GM19240 (cell line): ENCODE data around the gene NUDT14.

Source experiments
- DNase-seq: peaks from one replicate; pipeline ENCODE4 v3.0.0; 2011; ENCODE audit warnings: low spot score; ENCODE audit not compliant: insufficient read length

Gene NUDT14

DNA sequence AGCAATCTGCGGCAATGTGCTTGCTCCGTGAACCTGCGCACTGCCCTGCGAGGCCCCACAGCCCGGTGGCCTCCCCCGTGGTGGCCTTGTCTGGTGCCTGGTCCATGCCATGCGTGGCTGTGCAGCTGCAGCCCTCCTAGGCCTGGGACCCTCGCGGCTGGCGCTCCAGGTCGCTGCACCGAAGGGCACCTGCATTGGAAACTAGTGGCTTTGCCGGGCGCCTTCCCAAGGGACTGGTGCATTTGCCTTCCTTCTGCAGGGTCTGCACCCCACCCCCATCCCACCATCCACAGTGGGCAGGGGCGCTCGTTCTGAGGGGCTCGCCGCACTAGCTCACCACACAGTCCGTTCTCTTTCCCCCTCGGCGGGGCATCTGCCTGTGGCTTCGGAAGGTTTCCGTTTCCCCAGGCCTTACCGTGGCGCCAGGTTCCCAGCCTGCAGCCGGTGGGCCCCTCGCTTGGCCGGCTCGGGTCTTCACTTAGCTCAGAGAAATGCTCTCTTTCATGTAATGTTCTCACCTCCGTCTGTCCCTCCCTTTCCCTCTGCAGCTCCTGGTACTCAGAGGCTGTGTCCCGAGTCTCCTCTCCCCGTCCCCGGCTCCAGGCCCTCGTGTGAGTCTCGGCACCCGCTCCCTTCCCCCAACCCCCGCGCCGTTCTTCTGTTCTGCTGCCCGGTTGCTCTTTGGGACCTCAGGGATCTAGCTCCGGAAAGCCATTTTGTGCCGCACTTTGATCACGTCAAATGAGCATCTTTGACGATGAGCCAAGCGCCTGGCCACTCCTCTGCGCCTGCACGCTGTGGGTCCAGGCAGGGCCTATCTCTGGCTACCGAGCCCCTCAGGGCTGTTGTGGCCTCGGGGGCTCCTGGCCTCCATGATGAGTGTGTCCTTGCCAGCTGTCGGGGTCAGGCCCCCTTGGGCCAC, 44.5 kb downstream of the NUDT14 start:
- no peak for DNase-seq

DNA sequence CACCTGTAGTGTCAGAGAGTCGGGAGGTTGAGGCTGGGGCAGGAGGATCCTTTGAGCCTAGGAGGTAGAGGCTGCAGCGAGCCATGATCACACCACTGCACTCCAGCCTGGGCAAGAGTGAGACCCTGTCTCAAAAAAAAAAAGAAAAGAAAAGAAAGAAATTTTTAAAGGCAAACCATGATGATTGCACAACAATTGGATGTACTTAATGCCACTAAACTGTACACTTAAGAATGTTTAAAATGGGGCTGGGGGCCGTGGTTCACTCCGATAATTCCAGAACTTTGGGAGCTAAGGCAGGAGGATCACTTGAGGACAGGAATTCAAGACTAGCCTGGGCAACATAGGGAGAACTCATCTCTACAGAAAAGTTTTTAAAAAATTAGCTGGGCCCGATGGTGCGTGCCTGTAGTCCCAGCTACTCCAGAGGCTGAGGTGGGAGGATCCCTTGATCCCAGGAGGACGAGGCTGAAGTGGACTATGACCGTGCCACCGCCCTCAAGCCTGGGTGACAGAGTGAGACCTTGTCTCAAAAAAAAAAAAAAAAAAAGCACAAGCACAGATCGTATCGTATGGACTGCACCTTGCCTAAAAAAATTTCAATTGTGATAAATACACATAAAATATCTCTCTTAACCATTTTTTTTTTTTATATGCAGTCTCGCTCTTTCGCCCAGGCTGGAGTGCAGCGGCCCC, 45.3 kb downstream of the NUDT14 start:
- DNase-seq: no peak

DNA sequence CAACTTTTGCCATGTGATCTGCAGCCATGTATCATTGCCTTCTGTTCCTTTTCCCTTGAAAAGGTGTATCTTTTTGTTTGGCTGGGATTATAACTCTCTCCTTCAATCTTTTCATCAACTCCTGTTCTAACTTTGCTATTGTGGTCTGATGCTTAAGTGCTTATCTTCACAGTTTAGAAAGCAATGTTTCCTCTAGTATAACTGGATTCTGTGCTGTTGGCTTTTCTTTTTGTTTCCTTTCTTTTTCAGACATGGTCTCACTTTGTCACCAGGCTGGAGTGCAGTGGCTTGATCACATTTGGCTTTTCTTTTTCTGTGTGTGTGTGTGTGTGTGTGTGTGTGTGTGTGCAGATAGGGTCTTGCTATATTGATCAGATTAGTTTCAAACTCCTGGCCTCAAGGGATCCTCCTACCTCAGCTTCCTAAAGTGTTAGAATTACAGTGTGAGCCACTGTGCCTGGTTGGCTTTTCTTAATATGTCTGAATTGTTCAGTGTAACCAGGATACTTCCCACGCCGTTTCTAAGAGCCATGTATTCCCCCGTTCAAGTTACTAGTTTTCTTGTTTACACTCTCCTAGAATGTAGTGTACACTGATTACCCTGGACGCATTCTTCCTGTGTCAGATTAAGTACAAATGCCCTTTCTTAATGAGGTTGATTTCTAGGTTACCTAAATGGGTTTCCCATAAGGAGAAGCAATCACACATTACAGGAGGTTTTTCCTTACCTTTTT, 48.0 kb downstream of the NUDT14 start:
- DNase-seq: no peak

DNA sequence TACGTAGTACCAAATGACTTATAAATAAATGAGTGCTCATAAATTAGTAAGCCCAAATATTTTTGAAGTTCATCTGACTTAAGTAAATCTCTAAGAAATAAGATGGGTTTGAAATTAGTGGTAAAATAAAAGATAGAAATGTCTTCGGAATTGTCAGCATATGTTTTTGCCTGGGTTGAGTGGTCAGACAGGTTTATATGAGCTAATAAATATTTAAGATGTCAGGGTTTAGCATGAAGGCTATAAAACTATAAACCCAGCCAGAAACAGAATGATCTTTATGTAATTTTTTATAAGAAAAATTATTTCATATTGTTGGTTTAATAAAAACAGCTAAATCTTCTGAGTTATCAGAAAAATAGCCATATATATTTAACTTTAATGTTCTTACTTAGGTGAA, 49.9 kb downstream of the NUDT14 start:
- DNase-seq: no peak

DNA sequence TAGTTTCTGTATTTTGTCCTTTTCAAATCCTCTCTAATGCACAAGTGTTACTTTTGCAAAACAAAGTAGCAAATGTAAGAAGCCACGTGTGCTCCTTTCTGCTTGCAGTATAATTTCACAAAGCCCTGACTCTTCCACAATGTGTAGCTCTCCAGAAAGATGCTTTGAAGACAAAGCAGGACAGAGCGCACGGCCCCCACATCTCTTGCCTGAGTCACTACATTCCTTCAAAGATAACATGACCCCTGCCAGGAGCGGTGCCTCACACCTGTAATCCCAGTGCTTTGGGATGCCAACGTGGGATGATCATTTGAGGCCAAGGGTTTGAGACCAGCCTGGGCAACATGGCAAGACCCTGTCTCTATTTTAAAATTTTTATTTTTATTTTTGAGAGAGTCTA, 53.1 kb downstream of the NUDT14 start:
- no peak for DNase-seq

DNA sequence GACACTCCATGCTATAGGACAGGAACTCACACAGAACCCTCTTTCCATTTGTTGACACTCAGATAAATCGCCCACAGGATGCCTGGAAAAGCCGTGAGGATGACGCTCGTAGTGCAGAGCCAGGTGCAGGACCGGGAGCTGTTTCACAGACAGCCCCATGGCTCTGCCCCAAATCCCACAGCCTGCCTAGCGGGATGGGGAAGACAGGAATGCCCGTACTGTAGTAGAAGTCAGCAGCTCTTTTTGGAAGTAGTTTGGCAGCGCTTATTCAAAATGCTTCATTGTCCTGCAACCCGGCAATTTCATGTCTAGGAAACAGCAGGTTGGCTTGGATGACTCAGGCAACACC, 54.2 kb downstream of the NUDT14 start:
- DNase-seq: no peak

DNA sequence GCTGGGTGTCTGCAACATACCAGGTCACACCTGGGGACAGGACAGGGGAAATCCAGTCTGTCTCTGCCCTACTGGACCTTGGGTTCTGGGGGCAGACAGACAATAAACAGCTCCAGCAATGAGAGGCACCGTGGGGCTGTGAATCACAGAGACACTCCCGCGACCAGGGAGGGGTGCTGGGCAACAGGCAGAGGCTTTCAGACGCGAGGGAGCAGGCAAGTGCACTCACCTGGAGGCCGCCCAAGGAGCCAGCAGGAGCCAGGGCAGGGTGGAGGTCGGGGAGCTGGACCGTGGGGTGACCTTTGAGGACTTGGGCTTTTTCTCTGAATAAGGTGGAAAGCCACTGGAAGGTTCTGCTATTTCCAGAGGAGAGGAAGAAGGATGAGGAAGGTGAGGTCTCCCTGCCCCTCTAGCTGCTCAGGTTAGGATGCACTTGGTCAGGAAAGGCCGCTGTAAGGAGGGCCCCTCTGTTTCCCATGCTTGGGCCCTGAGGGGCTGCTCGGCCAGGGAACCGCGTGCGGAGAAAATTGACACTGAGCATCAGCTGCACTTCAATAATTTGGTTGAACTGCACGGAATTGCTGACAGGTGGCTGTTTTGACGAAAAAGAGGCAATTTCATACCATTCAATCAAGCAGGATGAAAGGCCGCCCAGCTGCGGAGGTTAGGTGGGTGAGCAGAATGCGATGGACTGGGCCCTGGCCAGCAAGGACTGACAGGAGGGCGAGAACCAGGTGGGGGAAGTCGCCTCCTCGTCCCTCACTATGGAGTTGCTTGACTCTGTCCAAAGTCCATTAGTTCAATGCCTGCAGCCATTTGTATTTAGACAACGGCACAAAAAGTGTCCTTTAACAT, 54.8 kb downstream of the NUDT14 start:
- DNase-seq: no peak

DNA sequence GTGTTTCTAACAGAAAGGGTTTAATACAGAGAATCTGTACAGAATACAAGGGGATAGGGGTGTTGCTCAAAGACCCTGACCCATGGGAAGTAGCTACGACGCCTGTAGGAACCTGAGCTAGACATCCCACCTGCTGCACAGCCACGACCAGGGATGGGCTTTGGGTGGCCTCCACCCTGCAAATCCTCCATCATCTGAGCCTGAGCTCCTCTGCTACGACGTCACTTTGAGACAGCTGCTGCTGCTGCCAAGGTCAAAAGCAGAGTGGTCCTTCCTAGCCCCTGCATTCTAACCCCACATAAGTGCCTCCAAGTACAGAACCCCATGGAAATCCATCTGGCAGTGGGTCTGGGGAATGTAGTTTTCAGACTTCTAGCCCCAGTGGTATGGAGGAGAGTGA, 56.3 kb downstream of the NUDT14 start:
- no peak for DNase-seq

DNA sequence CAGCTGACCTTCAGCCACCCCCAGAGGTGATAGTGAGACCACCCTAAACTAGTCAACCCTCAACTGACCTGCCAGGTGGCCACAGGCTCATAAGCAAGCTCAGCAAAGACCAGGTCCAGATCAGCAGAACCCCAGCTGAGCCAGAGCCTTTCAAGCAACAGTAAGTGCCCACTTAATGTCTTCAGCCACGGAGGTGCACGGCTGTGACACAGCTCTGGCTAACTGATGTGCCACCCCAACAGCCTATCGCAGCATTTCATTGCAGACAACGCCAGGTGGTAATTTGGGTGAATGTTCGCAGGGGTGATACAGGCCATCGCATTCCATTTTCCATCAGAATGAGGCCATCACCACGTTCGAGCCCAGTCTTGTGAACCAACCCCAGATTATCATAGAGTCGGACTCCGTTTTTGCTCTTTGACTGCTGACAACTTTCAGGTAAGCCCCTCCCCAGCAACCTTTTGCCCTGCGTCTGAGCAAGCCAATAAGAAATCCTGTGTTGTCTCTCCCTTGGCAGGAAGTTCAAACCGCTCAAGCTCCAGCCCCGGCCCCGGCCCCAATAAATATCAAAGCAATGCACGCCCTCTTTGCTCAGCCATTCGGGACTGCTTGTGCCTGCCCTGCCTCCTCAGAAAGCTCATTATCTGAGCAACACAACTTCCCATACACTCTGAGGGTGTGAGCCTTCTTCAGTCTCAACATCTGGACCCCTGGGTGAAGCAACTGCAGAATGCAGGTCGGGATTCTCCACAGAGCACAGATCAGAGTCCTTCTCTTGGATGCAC, 56.9 kb downstream of the NUDT14 start:
- no peak for DNase-seq

DNA sequence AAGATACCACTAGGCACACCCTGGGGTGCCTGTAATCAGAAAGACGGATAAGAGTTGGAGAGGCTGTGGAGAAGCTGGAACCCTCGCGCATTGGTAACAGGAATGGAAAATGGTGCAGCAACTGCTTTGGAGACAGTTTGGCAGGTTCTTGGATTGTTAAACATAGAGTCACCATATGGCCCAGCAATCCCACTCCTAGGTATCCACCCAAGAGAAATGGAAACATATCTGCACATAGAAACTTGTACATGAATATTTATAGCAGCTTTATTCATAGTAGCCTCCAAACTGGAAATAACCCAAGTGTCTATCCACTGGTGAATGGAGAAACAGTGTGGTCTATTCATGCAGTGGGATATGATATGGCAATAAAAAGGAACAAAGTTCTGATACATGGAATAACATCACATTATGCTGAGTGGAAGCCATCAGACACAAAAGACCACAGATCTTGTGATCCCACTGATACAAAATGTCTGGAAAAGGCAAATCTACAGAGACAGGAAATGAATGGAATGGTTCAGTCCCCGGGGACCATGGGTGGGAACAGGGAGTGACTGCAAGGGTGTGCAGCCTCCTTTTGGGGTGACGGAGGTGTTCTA, 57.9 kb downstream of the NUDT14 start:
- DNase-seq: no peak
